ENCODE data around the gene ZNHIT1.

ZNHIT1 gene

DNA sequence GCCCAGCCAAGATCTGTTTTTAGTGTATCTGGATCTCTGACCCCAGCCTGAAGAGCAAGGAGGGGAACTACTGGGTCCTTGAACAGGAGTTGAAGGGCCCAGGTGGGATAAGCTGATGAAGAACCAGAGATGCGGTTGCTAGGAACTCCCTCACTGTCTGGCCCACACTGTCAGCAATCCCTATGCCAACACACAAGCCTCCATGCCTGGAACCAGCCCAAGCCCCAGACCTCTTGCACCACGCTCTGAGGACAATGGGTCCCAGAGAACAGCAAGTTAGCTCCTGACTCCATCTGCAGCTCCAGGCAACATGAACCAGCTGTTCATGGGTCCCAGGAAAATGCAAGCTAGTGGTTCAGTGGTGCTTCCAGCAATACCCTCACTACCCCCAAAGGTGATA, 40.3 kb upstream of the ZNHIT1 start:
- H3K4me3 ChIP-seq (ENCODE audit: low read depth, low read length), result no peak overlapping the region
- no peak for DNase-seq (ENCODE audit: low read depth)
- TF ChIP-seq, protein P1, sequence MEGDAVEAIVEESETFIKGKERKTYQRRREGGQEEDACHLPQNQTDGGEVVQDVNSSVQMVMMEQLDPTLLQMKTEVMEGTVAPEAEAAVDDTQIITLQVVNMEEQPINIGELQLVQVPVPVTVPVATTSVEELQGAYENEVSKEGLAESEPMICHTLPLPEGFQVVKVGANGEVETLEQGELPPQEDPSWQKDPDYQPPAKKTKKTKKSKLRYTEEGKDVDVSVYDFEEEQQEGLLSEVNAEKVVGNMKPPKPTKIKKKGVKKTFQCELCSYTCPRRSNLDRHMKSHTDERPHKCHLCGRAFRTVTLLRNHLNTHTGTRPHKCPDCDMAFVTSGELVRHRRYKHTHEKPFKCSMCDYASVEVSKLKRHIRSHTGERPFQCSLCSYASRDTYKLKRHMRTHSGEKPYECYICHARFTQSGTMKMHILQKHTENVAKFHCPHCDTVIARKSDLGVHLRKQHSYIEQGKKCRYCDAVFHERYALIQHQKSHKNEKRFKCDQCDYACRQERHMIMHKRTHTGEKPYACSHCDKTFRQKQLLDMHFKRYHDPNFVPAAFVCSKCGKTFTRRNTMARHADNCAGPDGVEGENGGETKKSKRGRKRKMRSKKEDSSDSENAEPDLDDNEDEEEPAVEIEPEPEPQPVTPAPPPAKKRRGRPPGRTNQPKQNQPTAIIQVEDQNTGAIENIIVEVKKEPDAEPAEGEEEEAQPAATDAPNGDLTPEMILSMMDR (IDR thresholded peaks at IDR 0.05; ENCODE audit: control insufficient read depth, extremely low read depth, insufficient read depth), result no peak

DNA sequence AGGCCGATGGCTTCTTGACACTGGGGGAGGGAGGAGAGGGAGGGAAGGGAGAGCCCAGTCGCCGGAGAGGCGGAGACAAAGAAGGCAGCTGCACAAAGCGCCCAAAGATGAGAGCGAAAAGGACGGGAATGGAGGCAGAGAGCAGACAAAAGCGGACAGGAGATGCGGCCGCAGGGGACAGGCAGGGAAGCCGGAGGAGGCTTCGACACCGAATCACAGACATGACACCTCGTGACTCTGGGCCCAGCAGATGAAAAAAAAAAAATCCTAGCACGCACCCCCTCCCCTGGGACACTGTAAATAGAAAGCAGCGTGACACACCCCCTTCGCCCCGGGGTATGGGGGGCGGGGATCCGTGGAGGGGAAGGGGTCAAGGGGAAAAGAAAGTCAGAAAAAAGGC, 38.8 kb upstream of the ZNHIT1 start:
- TF ChIP-seq, protein P1 (IDR thresholded peaks at IDR 0.05; ENCODE audit: control insufficient read depth, extremely low read depth, insufficient read depth), result no peak
- H3K4me3 ChIP-seq (ENCODE audit: low read depth, low read length), result no peak overlapping the region
- DNase-seq (ENCODE audit: low read depth), result no peak

DNA sequence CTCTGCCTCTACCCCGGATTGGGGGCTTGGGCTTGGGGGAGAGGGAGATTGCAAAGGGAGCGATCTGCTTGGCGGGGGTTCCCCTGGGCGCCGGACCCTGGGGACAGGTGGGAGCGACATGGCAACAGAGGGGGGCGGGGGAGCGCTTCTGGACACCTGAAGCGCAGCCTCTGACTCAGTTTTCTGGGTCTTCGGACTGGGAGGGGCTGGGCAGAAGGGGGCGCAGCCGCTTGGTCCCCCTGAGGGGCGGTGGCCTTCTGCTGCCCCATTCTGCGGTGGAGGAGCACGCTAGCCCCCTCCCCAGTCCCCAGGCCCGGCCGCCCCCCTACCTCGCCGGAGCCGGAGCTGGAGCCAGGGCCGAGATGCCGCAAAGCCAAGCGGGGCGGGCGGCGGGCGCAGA, 38.3 kb upstream of the ZNHIT1 start:
- no peak for DNase-seq (ENCODE audit: low read depth)
- no peak overlapping the region for H3K4me3 ChIP-seq (ENCODE audit: low read depth, low read length)
- TF ChIP-seq, protein P1 (IDR thresholded peaks at IDR 0.05; ENCODE audit: control insufficient read depth, extremely low read depth, insufficient read depth), result no peak

DNA sequence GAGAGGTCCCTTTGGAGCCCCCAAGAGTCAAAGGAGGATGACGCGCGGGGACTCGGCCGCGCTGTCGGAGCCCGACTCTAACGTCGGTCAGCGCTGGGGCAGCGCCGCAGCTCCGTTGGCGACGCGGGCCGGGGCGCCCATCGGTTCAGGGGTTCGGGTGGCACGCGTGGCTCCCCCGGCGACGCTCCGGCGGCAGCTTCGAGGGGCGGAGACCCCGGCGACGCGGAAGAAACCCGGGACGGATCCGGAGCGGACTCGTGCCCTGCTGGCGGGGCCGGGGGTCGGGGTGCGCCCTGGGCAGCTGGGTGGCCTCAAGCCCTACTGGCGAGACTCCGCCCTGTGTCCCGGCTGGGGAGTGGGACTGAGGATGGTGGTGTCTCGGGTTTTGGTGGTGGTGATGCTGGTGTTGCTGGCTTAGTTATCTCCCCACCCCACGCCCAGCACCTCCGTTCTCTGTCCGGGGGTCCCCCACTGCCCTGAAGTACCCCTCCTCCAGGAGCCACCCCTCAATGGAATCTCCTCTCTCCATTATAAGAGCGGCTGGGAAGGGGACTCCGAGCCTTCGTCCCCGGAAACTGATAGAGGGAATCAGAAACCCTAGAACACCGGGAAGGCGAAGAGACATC, 37.7 kb upstream of the ZNHIT1 start, which contains the start of gene NAT16:
Gene NAT16, minus strand, starts transcription at position 164 of the 626 bp plus-strand sequence. CDS start 5,486 bp downstream, outside the sequence.
- no peak within 1 kb of the TSS for H3K4me3 ChIP-seq (ENCODE audit: low read depth, low read length)
- TF ChIP-seq, protein P1 (IDR thresholded peaks at IDR 0.05; ENCODE audit: control insufficient read depth, extremely low read depth, insufficient read depth), result no peak
- no peak for DNase-seq (ENCODE audit: low read depth)

DNA sequence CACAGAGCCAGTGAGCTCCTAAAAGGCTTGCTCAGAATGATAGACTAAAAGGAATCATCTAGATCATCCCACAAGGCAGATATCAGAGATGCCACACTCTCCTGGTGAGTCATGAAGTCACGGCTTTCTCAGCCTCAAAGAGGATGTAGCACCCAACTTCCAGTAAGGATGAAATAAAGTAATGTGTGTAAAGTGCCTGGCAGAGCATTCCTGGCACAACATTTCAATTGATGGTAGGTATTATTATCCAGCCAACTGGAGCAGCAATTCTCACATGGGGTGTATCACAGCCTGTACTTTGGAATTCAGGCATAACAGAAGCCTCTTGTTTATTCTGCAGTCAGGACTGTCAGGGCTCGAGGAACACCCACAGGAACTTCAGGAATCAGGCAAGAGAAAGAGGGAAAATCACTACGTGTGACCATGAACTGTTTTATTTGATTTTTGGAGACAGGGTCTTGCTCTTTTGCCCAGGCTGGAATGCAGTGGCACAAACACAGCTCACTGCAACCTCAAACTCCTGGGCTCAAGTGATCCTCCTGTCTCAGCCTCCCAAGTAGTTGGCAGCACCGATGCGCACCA, 32.6 kb upstream of the ZNHIT1 start:
- no peak for DNase-seq (ENCODE audit: low read depth)
- TF ChIP-seq, protein P1 (IDR thresholded peaks at IDR 0.05; ENCODE audit: control insufficient read depth, extremely low read depth, insufficient read depth), result no peak

DNA sequence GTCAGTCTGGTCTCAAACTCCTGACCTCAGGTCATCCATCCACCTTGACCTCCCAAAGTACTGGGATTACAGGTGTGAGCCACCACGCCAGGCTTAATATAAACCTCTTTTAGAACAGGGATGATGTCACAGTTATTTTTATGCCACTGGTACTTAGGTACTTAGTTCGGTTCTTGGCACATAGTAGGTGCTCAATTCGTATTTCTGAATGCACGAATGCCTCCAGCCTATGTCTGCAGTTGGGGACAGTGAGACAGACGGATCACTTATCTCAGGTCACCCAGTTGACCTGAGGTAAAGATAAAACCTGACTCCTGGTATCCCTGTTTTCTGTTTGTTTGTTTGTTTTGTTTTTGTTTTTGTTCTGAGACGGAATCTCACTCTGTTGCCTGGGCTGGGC, 31.8 kb upstream of the ZNHIT1 start:
- DNase-seq (ENCODE audit: low read depth), result no peak
- TF ChIP-seq, protein P1 (IDR thresholded peaks at IDR 0.05; ENCODE audit: control insufficient read depth, extremely low read depth, insufficient read depth), result no peak
- no peak overlapping the region for H3K4me3 ChIP-seq (ENCODE audit: low read depth, low read length)

More for the DNA sequence above, 32.6 kb upstream of the ZNHIT1 start:
- H3K4me3 ChIP-seq (ENCODE audit: low read depth, low read length), result no peak overlapping the region
